Limb (tissue), 2 donors: ENCODE measurements around the gene SHROOM3.

Source experiments
- DNase-seq, 2 donors: peaks; one replicate each; pipeline ENCODE4 v3.0.0-alpha.2; 2016; ENCODE audit errors: extremely low spot score in 2 of 2

Gene SHROOM3

GRCh38 chr4:76690011-76690905 lies 255.2 kb downstream of the SHROOM3 start:
- peak in 1 of 2 donors; percentile 49 for DNase-seq

DNA sequence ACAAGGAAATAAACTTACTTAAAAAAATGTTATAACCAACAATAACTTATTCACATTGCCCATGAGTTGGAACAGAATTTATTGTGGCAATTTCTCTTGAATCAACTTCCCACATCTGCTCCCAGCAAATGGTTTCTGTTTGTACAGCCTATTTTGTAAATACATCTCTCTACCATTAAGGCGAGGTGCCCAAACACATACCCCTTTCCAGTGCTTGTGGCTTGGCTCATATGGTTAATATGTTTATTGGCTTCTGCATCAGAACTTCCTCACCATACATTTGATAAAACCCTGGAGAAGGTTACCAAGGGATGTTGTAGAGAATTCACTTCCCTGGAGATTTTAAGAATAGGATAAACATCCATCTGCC lies 255.9 kb downstream of the SHROOM3 start:
- DNase-seq = no peak

DNA sequence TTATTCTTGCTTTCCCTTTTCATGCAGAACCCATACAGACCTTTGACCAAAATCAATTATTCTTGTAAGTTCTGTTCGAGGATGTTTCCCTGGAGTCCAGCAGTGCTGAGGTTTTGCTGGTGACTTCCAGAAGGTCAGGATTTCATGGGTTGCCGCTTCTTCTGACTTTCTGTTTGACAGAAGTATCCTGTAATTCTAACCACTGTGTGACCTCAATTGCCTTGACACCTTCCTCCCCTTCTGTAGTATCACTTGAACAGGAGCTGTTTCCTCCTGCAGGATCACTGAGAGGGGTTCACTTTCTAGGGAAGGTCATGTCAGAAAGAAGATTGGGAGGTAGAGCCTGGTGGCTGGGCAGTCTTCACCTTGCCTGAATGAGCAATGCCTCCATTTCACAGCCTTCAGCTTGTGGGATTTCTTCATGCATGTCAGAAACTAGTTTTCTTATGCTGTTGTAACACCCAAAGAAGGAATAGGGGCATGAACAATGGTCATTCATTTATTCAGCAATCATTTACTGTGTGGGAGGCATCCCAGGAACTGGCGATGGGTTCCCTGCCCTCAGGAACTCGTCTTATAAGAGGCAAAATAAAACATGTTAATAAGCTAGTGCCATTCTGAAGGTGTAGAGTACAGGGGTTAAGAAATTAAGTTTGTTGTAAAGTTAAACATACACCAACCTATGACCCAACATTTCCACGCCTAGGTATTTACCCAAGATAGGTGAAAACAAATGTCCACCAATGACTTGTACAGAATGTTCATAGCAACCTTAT lies 257.0 kb downstream of the SHROOM3 start:
- no peak for DNase-seq

- no peak for DNase-seq
Observed at GRCh38 chr4:76692761-76693160, 257.7 kb downstream of the SHROOM3 start.

GRCh38 chr4:76694056-76694455 lies 259.0 kb downstream of the SHROOM3 start:
- DNase-seq = no peak

GRCh38 chr4:76696109-76696508 lies 261.1 kb downstream of the SHROOM3 start:
- DNase-seq = peak in 1 of 2 donors; percentile 47

DNA sequence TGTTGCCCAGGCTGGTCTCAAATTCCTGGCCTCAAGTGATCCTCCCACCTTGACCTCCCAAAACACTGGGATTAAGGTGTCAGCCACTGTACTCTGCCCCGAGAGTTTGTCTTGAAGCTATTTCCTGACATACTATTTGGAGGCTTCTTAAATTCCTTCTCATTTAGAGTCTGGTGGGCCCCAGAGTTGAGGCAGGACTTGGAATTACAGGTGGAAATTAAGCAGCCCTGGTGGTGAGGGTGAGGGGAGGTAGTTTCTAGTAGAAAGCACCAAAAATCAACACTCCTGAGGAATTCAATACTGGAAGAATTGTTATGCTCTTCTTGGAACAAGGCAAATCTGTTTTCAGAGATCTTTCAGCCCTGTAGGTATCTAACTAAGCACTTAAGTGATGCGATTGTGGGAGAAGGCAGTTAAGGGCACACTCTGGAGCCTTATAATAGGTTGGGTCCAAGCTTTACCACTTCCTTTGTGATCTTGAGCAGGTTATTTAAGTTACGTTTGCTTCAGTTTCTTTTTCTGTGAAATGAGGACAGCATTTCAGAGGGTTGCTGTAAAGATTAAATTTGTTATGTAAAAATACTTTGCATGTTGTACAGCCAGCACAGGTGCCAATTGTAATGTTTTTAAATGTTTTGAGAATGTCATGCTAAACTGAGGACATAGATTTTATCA lies 262.2 kb downstream of the SHROOM3 start:
- no peak for DNase-seq

GRCh38 chr4:76698141-76698540 lies 263.1 kb downstream of the SHROOM3 start:
- no peak for DNase-seq

GRCh38 chr4:76699751-76700310 lies 264.8 kb downstream of the SHROOM3 start:
- no peak for DNase-seq

DNA sequence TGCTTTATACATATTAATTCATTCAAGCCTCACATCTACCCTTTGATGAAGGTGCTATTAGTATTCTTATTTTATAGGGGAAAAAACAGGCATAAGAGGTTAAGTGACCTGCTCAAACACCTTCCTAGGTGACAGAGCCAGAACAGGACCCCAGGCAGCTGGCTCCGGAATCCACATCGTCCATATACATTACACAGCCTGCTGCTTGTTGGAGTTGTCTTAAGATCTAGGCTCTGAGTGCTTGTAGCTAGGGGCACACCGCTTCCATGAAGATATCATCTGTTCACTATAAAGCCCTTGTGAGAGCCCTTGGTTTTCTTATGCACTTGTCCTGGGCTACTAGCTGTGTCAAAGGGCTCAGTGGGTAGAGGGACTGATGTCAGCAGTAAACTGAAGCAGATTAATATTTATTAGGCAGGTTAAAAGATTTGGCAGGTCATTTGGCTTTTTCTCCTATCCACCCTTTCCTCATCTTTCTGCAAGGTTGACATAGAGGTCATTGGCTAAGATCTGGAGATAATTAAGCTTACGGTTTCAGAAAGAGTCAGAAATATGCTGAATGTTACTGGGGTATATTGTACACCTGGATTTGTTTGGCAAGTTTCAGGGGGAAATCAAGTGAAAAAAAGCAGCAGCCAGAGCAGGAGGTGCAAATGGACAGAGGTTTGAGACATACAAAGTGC lies 267.6 kb downstream of the SHROOM3 start:
- no peak for DNase-seq

GRCh38 chr4:76703123-76703490 lies 268.1 kb downstream of the SHROOM3 start:
- DNase-seq = no peak

- no peak for DNase-seq
Observed at GRCh38 chr4:76703676-76704075, 268.6 kb downstream of the SHROOM3 start.

DNA sequence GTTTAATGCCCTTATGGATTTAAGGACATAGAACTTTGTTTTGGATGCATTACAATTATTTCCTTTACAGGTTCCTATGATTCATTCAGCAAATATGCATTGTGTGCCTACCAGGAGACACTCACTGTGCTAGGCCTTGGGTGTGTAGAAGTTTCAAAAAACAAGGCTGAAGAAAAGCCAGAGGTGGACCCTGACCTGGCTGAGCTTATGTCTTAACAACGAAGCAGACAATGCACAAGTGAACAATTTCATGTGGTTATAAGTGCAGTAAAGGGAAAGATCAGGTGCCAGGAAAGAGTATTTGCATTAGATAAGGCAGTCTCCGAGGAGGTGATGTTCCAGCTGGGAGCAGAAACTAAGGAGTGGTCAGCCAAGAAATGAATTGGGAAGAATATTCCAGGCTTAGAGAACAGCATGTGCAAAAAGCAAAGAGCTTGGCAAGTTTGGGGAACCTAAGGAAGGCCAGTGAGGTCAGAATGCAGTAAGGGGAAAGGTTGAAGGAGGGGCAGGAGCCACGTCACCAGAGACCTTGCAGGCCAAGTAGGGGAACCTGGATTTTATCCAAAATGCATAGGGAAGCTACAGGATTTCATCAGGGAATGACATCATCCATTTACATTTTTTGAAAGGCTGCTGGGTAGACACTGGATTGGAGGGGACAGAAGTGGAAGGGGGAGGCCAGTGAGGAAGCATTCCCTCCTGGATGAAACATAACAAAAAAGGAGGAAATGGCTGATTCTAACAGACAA lies 269.3 kb downstream of the SHROOM3 start:
- peak in 1 of 2 donors; percentile 58 for DNase-seq

DNA sequence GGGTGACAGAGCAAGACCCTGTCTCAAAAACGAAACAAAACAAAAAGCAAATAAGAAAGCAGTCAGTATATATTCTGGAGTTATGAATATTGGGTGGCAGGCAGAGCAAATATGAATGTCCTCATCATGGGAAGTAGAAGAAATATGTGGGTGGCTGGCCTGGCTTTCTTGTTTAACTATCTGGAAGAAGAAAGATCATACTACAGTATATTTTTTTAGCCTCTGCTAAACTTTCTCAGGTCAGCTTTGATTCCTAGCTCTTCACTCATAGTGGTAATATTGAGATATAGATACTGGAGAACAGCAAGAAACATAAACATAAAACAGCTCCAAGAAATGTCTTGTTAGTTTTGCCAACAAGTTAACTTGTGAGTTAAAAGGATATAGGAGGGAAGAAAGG lies 270.4 kb downstream of the SHROOM3 start:
- DNase-seq = no peak

DNA sequence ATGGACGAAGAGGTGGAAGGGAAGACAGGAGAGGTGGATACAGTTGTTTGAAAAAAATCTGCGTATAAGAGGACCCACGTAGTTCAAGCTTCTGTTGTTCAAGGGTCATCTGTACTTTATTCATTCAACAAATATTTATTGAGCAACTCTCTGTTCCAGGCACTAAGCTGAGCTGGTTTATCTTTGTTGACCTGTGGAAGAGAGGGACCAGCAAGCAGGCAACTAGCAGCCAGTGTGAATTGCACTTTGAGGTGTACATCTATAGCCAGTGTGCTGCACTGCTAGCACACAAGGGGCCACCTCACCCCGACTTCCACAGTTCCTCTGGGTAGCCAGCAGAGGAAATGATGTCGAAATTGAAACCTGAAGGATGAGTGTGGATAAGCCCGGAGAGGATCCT lies 271.6 kb downstream of the SHROOM3 start:
- DNase-seq = no peak

- DNase-seq = peak in 1 of 2 donors; percentile 84
Observed at GRCh38 chr4:76708971-76709771, 274.1 kb downstream of the SHROOM3 start.

GRCh38 chr4:76709772-76710090 lies 274.7 kb downstream of the SHROOM3 start:
- DNase-seq = no peak

DNA sequence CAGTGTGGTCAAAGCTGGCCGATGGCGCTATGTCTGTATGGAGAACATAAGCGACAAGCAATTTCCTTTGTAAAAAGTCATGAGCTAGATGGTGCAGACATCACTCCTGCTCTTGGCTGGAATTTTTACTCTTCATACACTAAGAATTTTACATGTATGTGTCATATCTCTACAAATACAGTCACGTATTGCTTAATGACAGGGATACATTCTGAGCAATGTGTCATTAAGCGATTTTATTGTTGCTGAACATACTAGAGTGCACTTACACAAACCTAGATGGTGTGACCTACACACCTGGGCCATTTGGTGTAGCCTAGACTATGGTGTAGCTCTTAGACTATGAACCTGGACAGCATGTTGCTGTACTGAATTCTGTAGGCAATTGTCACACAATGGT lies 277.5 kb downstream of the SHROOM3 start:
- DNase-seq = no peak

GRCh38 chr4:76714226-76714625 lies 279.2 kb downstream of the SHROOM3 start:
- no peak for DNase-seq

- DNase-seq = no peak
Observed at GRCh38 chr4:76716020-76716419, 281.0 kb downstream of the SHROOM3 start.
